Measurements from ENCODE around the gene GPHN. TPM values are rescaled to one million over a fixed set of nuclear protein-coding genes. Genes with fewer than 3 reads are reported as not detected.

Gene GPHN
- total RNA-seq, result 12.5 TPM

GRCh38 chr14:66507722-66508546 is at the start of gene GPHN:
Gene GPHN (plus strand): TSS chr14:66508147.
- intact Hi-C loops (cut with DNase I), result no loop called here
- Histone ChIP-seq H3K27me3 (no peaks in the 10 kb centered on the region), H3K27ac (peak within 1 kb of the TSS; percentile 92), H3K4me1 (peaks cover 23% of the 10 kb centered on the region), H3K4me3 (peak within 1 kb of the TSS; percentile 64 to 83), H3K36me3 (no peaks in the 10 kb centered on the region), H3K9me3 (no peaks in the 10 kb centered on the region)
- peak in 1 of 2 donors; percentile 76 for TF ChIP-seq POLR2A (IDR thresholded peaks at IDR 0.05)
- peak; percentile 78 to 93 for TF ChIP-seq POLR2AphosphoS5 (IDR thresholded peaks at IDR 0.05; ENCODE audit: insufficient read depth in 1 of 2, low read depth in 1 of 2)
- peak in 2 of 3 experiments; percentile 3 to 53 for TF ChIP-seq CTCF (IDR thresholded peaks at IDR 0.05)
- DNase-seq (ENCODE audit: extremely low spot score in 2 of 2), result peak; percentile 97

GRCh38 chr14:66459603-66460002 is 48.3 kb upstream of the GPHN start:
- Histone ChIP-seq H3K27ac (no peak overlapping the region), H3K36me3 (no peaks in the 10 kb centered on the region), H3K4me1 (no peaks in the 10 kb centered on the region), H3K9me3 (no peaks in the 10 kb centered on the region), H3K4me3 (no peak overlapping the region), H3K27me3 (no peaks in the 10 kb centered on the region)
- DNase-seq (ENCODE audit: extremely low spot score in 2 of 2), result no peak
- intact Hi-C loops (cut with DNase I), result no loop called here
- no peak for TF ChIP-seq POLR2AphosphoS5 (IDR thresholded peaks at IDR 0.05; ENCODE audit: insufficient read depth in 1 of 2, low read depth in 1 of 2)
- TF ChIP-seq CTCF (IDR thresholded peaks at IDR 0.05), result no peak
- no peak for TF ChIP-seq POLR2A (IDR thresholded peaks at IDR 0.05)

- Histone ChIP-seq H3K36me3 (no peaks in the 10 kb centered on the region), H3K27me3 (no peaks in the 10 kb centered on the region), H3K4me3 (no peak overlapping the region), H3K27ac (no peak overlapping the region), H3K4me1 (no peaks in the 10 kb centered on the region), H3K9me3 (no peaks in the 10 kb centered on the region)
- no peak for DNase-seq (ENCODE audit: extremely low spot score in 2 of 2)
- no peak for TF ChIP-seq POLR2A (IDR thresholded peaks at IDR 0.05)
- intact Hi-C loops (cut with DNase I), result no loop called here
Measured at GRCh38 chr14:66464261-66464660, 43.7 kb upstream of the GPHN start.

GRCh38 chr14:66468778-66469367 is 39.1 kb upstream of the GPHN start:
- intact Hi-C loops (cut with DNase I), result no loop called here
- Histone ChIP-seq H3K27me3 (no peaks in the 10 kb centered on the region), H3K4me1 (no peaks in the 10 kb centered on the region), H3K4me3 (no peak overlapping the region), H3K27ac (no peak overlapping the region), H3K36me3 (no peaks in the 10 kb centered on the region), H3K9me3 (no peaks in the 10 kb centered on the region)
- no peak for DNase-seq (ENCODE audit: extremely low spot score in 2 of 2)
- no peak for TF ChIP-seq POLR2AphosphoS5 (IDR thresholded peaks at IDR 0.05; ENCODE audit: insufficient read depth in 1 of 2, low read depth in 1 of 2)
- no peak for TF ChIP-seq POLR2A (IDR thresholded peaks at IDR 0.05)
- TF ChIP-seq CTCF (IDR thresholded peaks at IDR 0.05), result no peak

GRCh38 chr14:66471584-66471983 is 36.4 kb upstream of the GPHN start:
- Histone ChIP-seq H3K4me1 (no peaks in the 10 kb centered on the region), H3K36me3 (no peaks in the 10 kb centered on the region), H3K27ac (no peak overlapping the region), H3K9me3 (no peaks in the 10 kb centered on the region), H3K4me3 (no peak overlapping the region), H3K27me3 (no peaks in the 10 kb centered on the region)
- TF ChIP-seq POLR2AphosphoS5 (IDR thresholded peaks at IDR 0.05; ENCODE audit: insufficient read depth in 1 of 2, low read depth in 1 of 2) (no peak), POLR2A (IDR thresholded peaks at IDR 0.05) (no peak), CTCF (IDR thresholded peaks at IDR 0.05) (no peak)
- no peak for DNase-seq (ENCODE audit: extremely low spot score in 2 of 2)
- intact Hi-C loops (cut with DNase I), result no loop called here
